Muscle of leg (tissue), 16 donors: ENCODE data around the gene CLCNKA. TPM values are rescaled to one million over a fixed set of nuclear protein-coding genes. Genes with fewer than 3 reads are reported as not detected.
A peak's percentile ranks its signal among the peaks of the same experiment; 100 is the strongest.
"Not testable (repeated sequence)": the region's sequence is repeated elsewhere in the genome, so short reads cannot be mapped to it uniquely, and the experiment has no call there.

Source experiments
- DNase-seq: peaks from one replicate; pipeline ENCODE4 v3.0.0; 2013
- H3K27ac ChIP-seq: one replicate; pipeline ENCODE4 v1.5.1; 2013; ENCODE audit warnings: mild to moderate bottlenecking, low read length, control low read depth
- H3K27me3 ChIP-seq: one replicate; pipeline ENCODE4 v1.6.1; 2013; ENCODE audit warnings: low read length; ENCODE audit not compliant: control insufficient read depth, insufficient read depth
- H3K36me3 ChIP-seq: one replicate; pipeline ENCODE4 v1.6.1; 2013; ENCODE audit warnings: low read length; ENCODE audit not compliant: control insufficient read depth, insufficient read depth
- H3K4me1 ChIP-seq: one replicate; pipeline ENCODE4 v1.6.1; 2013; ENCODE audit warnings: low read length; ENCODE audit not compliant: control insufficient read depth, insufficient read depth
- H3K4me3 ChIP-seq: one replicate; pipeline ENCODE4 v1.5.1; 2013; ENCODE audit warnings: low read length, control low read depth
- H3K9me3 ChIP-seq: replicated peaks from 2 replicates; pipeline ENCODE4 v1.6.1; 2013; ENCODE audit warnings: low read depth, low read length; ENCODE audit not compliant: control insufficient read depth
- WGBS: methylation state at CpG from one replicate; pipeline ENCODE4 v1.1.5; 2013; ENCODE audit warnings: missing lambda C conversion rate; ENCODE audit not compliant: insufficient coverage; 5-methylcytosine and 5-hydroxymethylcytosine counted together
- long read RNA-seq, 11 donors: transcript quantifications; one replicate each; lab custom pipeline, GENCODE V29; 2026
- polyA plus RNA-seq, 8 donors: library from polyadenylated mRNA; unstranded; fragments of 120-200 nt; gene quantifications; one replicate each; pipeline versions ENCODE4 v1.2.1 to v1.2.3, GENCODE V29; 2013; ENCODE audit warnings: inconsistent platforms in 1 of 8, low replicate concordance in 1 of 8; ENCODE audit not compliant: insufficient read length in 8 of 8, insufficient read depth in 1 of 8
- total RNA-seq: library from RNA; stranded (reverse); fragments of 120-200 nt; gene quantifications from one replicate; pipeline ENCODE4 v1.2.4, GENCODE V29; 2013

CLCNKA gene
- total RNA-seq: 0.27 TPM
- 1 to 10 TPM in 2 of 8 donors, under 1 TPM in 6; 0.33 to 1.2 (median 0.73) TPM for polyA plus RNA-seq
- long read RNA-seq, donor 1: 0 reads
- long read RNA-seq, donor 2: 0 reads
- long read RNA-seq, donor 3: 0 reads
- long read RNA-seq, donor 4: 0 reads
- long read RNA-seq, donor 5: 0 reads
- long read RNA-seq, donor 6: 0 reads
- long read RNA-seq, donor 7: 0 reads
- long read RNA-seq, donor 8: 0 reads
- long read RNA-seq, donor 9: 0 reads
- long read RNA-seq, donor 10: 0 reads
- long read RNA-seq, donor 11: 0 reads

- Histone ChIP-seq H3K9me3 (no peaks in the 10 kb centered on the region), H3K4me1 (peaks cover 55% of the 10 kb centered on the region), H3K27me3 (peaks cover 26% of the 10 kb centered on the region), H3K36me3 (no peaks in the 10 kb centered on the region), H3K4me3 (no peak within 1 kb of the TSS), H3K27ac (no peak within 1 kb of the TSS)
- 44% methylated on average over 5 of the region's 6 CpGs for WGBS
- no peak for DNase-seq
These were observed at the start of gene CLCNKA for GRCh38 chr1:16021681-16022080. TSS of gene CLCNKA (plus strand) at chr1:16022036. CDS start at chr1:16022620, 584 bp downstream.

- WGBS: no CpG with 5 or more reads among the region's 1 CpG
- Histone ChIP-seq H3K27ac (no peak overlapping the region), H3K4me1 (peaks cover 6% of the 10 kb centered on the region), H3K4me3 (no peak overlapping the region), H3K27me3 (no peaks in the 10 kb centered on the region), H3K9me3 (peaks cover 6% of the 10 kb centered on the region), H3K36me3 (peaks cover 38% of the 10 kb centered on the region)
- DNase-seq: no peak
These were observed 49.4 kb upstream of the CLCNKA start for GRCh38 chr1:15972409-15972808.

- Histone ChIP-seq H3K27ac (no peak overlapping the region), H3K36me3 (peaks cover 30% of the 10 kb centered on the region), H3K27me3 (no peaks in the 10 kb centered on the region), H3K9me3 (peaks cover 6% of the 10 kb centered on the region), H3K4me1 (peaks cover 6% of the 10 kb centered on the region), H3K4me3 (no peak overlapping the region)
- 100% methylated on average over 3 of the region's 4 CpGs for WGBS
- no peak for DNase-seq
These were observed 48.1 kb upstream of the CLCNKA start for GRCh38 chr1:15973772-15974171.

- peak overlapping the region; percentile 85 for H3K4me3 ChIP-seq
- H3K27ac ChIP-seq: peak overlapping the region; percentile 47
- 44% methylated on average over 5 of the region's 9 CpGs for WGBS
These were observed 47.0 kb upstream of the CLCNKA start for GRCh38 chr1:15974855-15975254.

GRCh38 chr1:15975358-15975804 is 46.5 kb upstream of the CLCNKA start:
- Histone ChIP-seq H3K36me3 (peaks cover 19% of the 10 kb centered on the region), H3K27me3 (no peaks in the 10 kb centered on the region), H3K9me3 (peaks cover 6% of the 10 kb centered on the region), H3K27ac (peak overlapping the region; percentile 47), H3K4me3 (peak overlapping the region; percentile 85), H3K4me1 (peaks cover 6% of the 10 kb centered on the region)
- WGBS: under 1% methylated on average over 39 of the region's 47 CpGs
- DNase-seq: peak; percentile 68

More at GRCh38 chr1:15974855-15975254, 47.0 kb upstream of the CLCNKA start:
- H3K4me1 ChIP-seq: peaks cover 6% of the 10 kb centered on the region
- H3K36me3 ChIP-seq: peaks cover 20% of the 10 kb centered on the region
- no peaks in the 10 kb centered on the region for H3K27me3 ChIP-seq
- H3K9me3 ChIP-seq: peaks cover 6% of the 10 kb centered on the region
- DNase-seq: no peak

- peak within 1 kb of the TSS; percentile 70 for H3K27ac ChIP-seq
- H3K4me1 ChIP-seq: peaks cover 6% of the 10 kb centered on the region
- H3K9me3 ChIP-seq: peaks cover 6% of the 10 kb centered on the region
- H3K27me3 ChIP-seq: no peaks in the 10 kb centered on the region
- H3K36me3 ChIP-seq: peaks cover 19% of the 10 kb centered on the region
- peak; percentile 96 for DNase-seq
- H3K4me3 ChIP-seq: peak within 1 kb of the TSS; percentile 85
- 9% methylated on average over 41 of the region's 47 CpGs for WGBS
These were observed 45.8 kb upstream of the CLCNKA start, which contains the start of gene ZBTB17 for GRCh38 chr1:15975805-15976680. TSS of gene ZBTB17 (minus strand) at chr1:15976101. CDS start at chr1:15948495, 27,606 bp downstream.

- DNase-seq, H3K27me3 ChIP-seq, H3K9me3 ChIP-seq, H3K4me3 ChIP-seq, H3K36me3 ChIP-seq, H3K27ac ChIP-seq, H3K4me1 ChIP-seq: not testable (repeated sequence)
- WGBS: no CpG with 5 or more reads among the region's 4 CpGs
These were observed 43.9 kb upstream of the CLCNKA start for GRCh38 chr1:15977947-15978346.

- Histone ChIP-seq H3K27ac (no peak overlapping the region), H3K9me3 (peaks cover 1% of the 10 kb centered on the region), H3K27me3 (no peaks in the 10 kb centered on the region), H3K36me3 (no peaks in the 10 kb centered on the region), H3K4me3 (no peak overlapping the region), H3K4me1 (no peaks in the 10 kb centered on the region)
- DNase-seq: no peak
- no CpG with 5 or more reads among the region's 3 CpGs for WGBS
These were observed 40.2 kb upstream of the CLCNKA start for GRCh38 chr1:15981679-15982078.

- H3K36me3 ChIP-seq: no peaks in the 10 kb centered on the region
- H3K27ac ChIP-seq: no peak overlapping the region
- H3K4me3 ChIP-seq: no peak overlapping the region
- H3K4me1 ChIP-seq: no peaks in the 10 kb centered on the region
- H3K9me3 ChIP-seq: no peaks in the 10 kb centered on the region
- WGBS: 40% methylated on average over 1 of the region's 1 CpG
- H3K27me3 ChIP-seq: no peaks in the 10 kb centered on the region
- no peak for DNase-seq
These were observed 38.6 kb upstream of the CLCNKA start for GRCh38 chr1:15983275-15983674.
